Ishikawa (cell line): ENCODE results near the gene LRP8.

Source experiments
- CEBPB ChIP-seq: IDR thresholded peaks from 2 replicates; pipeline ENCODE4 v1.6.1; 2012
- CREB1 ChIP-seq: IDR thresholded peaks from 2 replicates; pipeline ENCODE4 v1.6.1; 2012; ENCODE audit warnings: low read depth
- EGR1 ChIP-seq: IDR thresholded peaks from 2 replicates; pipeline ENCODE4 v1.6.1; 2012
- EP300 ChIP-seq: IDR thresholded peaks from 2 replicates; pipeline ENCODE4 v1.6.1; 2012; ENCODE audit warnings: borderline replicate concordance
- FOXM1 ChIP-seq: IDR thresholded peaks from 2 replicates; pipeline ENCODE4 v1.6.1; 2012; ENCODE audit warnings: low read depth, borderline replicate concordance
- NFIC ChIP-seq: IDR thresholded peaks from 2 replicates; pipeline ENCODE4 v1.6.1; 2012
- RAD21 ChIP-seq: IDR thresholded peaks from 2 replicates; pipeline ENCODE4 v1.6.1; 2012; ENCODE audit warnings: low read depth
- REST ChIP-seq: IDR thresholded peaks from 2 replicates; pipeline ENCODE4 v1.6.1; 2012; ENCODE audit warnings: low read depth, mild to moderate bottlenecking
- TAF1 ChIP-seq: IDR thresholded peaks from 2 replicates; pipeline ENCODE4 v1.6.1; 2012; ENCODE audit warnings: low read depth, mild to moderate bottlenecking
- TCF12 ChIP-seq: IDR thresholded peaks from 2 replicates; pipeline ENCODE4 v1.6.1; 2012; ENCODE audit warnings: low read depth
- TEAD4 ChIP-seq: IDR thresholded peaks from 2 replicates; pipeline ENCODE4 v1.6.1; 2012
- USF1 ChIP-seq: IDR thresholded peaks from 2 replicates; pipeline ENCODE4 v1.6.1; 2012
- YY1 ChIP-seq: IDR thresholded peaks from 2 replicates; pipeline ENCODE4 v1.6.1; 2012; ENCODE audit warnings: low read depth
- ZBTB7A ChIP-seq: IDR thresholded peaks from 2 replicates; pipeline ENCODE4 v1.6.1; 2012; ENCODE audit warnings: low read depth
- TF ChIP-seq, protein P1 (sequence below): IDR thresholded peaks from 2 replicates; pipeline ENCODE4 v1.6.1; 2012

LRP8 gene

DNA sequence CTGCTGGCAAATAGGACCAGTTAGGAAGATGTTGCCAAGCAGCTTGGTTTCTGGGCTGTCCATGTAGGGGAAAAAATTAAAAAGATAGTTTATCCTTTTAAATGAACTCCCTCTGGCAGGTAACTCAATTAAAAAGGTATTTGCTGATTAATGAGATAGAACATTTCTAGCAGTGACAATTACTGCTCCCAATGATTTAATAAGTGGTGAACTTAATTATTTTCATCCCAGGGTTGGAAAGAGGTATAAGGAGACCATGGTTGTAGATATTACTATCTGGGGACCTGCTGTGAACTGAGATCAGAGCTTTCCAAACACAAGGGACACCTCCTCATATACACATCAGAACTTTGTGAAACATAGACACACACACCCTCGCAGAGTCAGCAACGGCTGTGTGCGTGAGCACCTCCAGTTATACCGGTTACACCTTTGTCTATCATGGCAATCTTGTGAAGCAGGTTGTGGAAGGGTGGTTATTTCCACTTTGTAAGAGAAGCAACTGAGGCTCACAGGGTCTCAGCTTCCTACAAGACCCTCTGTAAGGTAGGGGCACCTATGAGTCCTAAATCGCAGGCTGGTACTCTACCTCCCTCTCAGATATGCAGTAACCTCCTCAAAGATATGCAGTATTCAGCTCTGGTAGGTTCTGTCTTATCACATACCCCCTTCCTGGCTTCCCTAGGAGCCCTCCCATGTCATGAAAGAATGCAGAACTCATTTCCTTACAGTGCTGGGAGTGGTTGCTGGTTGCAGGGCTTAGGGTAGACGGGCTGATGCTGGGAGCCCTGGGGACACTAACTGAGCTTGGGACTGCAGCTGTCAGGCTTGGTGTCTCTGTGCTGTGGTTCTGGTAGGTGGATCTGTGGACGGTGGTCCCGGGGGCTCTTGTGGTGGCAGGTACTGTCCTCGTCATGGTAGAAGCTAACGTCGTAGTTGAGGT lies 71.1 kb downstream of the LRP8 start:
- no peak for TF ChIP-seq EGR1
- TF ChIP-seq EP300 = no peak
- TF ChIP-seq FOXM1 = no peak
- no peak for TF ChIP-seq REST
- TF ChIP-seq TAF1 = no peak
- TF ChIP-seq TCF12 = no peak
- no peak for TF ChIP-seq CEBPB
- no peak for TF ChIP-seq YY1
- no peak for TF ChIP-seq USF1
- TF ChIP-seq TEAD4 = no peak
- TF ChIP-seq, protein P1, sequence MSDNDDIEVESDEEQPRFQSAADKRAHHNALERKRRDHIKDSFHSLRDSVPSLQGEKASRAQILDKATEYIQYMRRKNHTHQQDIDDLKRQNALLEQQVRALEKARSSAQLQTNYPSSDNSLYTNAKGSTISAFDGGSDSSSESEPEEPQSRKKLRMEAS = no peak
- TF ChIP-seq RAD21 = no peak
- TF ChIP-seq ZBTB7A = no peak

GRCh38 chr1:53255031-53255430 lies 72.8 kb downstream of the LRP8 start:
- no peak for TF ChIP-seq REST
- no peak for TF ChIP-seq CREB1
- TF ChIP-seq NFIC = no peak
- no peak for TF ChIP-seq CEBPB
- no peak for TF ChIP-seq USF1
- no peak for TF ChIP-seq EGR1
- TF ChIP-seq EP300 = no peak
- TF ChIP-seq, protein P1 = no peak
- no peak for TF ChIP-seq ZBTB7A

DNA sequence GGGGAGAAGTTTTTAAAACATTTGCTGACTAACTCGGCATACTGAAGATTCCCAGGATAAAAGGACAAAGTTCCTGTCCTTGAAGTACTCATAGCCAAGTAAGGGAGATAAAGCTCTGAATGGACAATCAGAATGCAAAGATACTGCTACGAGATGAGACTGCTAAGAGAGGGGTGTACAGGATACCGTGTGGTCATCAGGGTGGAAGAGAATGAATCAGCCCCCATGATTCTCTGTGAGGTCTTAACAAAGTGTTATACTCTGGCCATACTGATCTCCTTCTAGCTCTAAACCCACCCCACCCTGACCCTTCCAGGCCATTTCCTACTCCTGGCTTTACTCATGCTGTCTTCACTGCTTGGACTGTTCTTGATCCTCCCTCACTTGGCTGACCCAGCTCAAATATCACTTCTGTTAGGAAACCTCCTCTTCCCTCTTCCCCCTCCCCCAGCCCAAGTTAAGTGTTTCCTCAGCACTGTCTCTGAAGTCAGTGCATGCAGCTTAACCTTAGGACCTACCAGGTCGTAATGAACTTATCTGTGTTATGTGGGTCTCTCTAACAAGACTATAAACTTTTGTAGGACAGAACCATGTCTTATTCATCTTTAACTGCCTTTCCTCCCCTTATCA lies 73.7 kb downstream of the LRP8 start:
- TF ChIP-seq CREB1 (no peak), EP300 (no peak), YY1 (no peak), TEAD4 (no peak), TAF1 (no peak), RAD21 (no peak), TCF12 (no peak), REST (no peak), ZBTB7A (no peak), NFIC (no peak), FOXM1 (no peak), EGR1 (no peak), USF1 (no peak), CEBPB (no peak)
- TF ChIP-seq, protein P1 = no peak

- TF ChIP-seq ZBTB7A = no peak
- no peak for TF ChIP-seq CREB1
- TF ChIP-seq TEAD4 = no peak
- no peak for TF ChIP-seq NFIC
- no peak for TF ChIP-seq EGR1
- no peak for TF ChIP-seq RAD21
- no peak for TF ChIP-seq USF1
- no peak for TF ChIP-seq EP300
- no peak for TF ChIP-seq YY1
- TF ChIP-seq REST = no peak
- no peak for TF ChIP-seq TCF12
- TF ChIP-seq CEBPB = no peak
- no peak for TF ChIP-seq TAF1
- TF ChIP-seq FOXM1 = no peak
- TF ChIP-seq, protein P1 = no peak
Observed at GRCh38 chr1:53250325-53250724, 77.5 kb downstream of the LRP8 start.
